GM06990 (cell line): ENCODE measurements around the gene FAM50B.

Source experiments
- DNase-seq: peaks from one replicate; pipeline ENCODE4 v3.0.0-alpha.2; 2011; ENCODE audit not compliant: insufficient read length; ENCODE audit errors: extremely low read depth
- H3K27me3 ChIP-seq: replicated peaks from 2 replicates; pipeline ENCODE4 v1.6.0; 2011; ENCODE audit warnings: low read length; ENCODE audit not compliant: control insufficient read depth, insufficient read depth
- H3K36me3 ChIP-seq: 2 replicates; pipeline ENCODE4 v1.5.1; 2011; ENCODE audit warnings: low read length; ENCODE audit not compliant: control insufficient read depth, insufficient read depth
- H3K4me3 ChIP-seq: replicated peaks from 2 replicates; pipeline ENCODE4 v1.5.1; 2011; ENCODE audit warnings: low read depth, mild to moderate bottlenecking, control low read depth, low read length
- TF ChIP-seq, protein P1 (sequence below): IDR thresholded peaks from 2 replicates; pipeline ENCODE4 v1.5.1; 2011; ENCODE audit warnings: low read length, control low read depth, mild to moderate bottlenecking, inconsistent platforms; ENCODE audit not compliant: insufficient read depth, poor library complexity, severe bottlenecking

Gene FAM50B

DNA sequence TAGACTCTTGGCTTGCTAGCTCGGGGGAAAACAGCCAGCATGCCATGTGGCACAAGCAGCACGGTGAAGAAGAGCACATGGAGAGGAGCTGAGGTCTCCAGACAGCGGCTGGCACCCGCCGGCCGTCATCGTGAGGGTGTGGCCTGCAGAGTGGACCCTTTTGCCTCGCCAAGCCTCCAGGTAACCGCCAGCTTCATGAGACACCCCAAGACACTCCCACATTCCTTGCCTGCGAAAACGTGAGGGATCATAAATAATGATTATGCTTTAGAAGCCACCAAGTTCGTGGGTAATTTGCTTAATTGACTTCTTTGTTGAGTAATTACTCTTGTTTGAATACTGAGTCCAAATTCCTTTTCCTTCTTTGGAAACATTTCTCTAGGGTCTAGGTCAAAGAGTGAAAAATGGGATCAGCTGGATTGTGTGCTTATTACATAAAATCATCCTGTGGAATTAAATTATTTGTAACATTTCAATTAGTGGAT, 23.2 kb downstream of the FAM50B start:
- DNase-seq: no peak
- Histone ChIP-seq H3K36me3 (no peaks in the 10 kb centered on the region), H3K4me3 (no peak overlapping the region), H3K27me3 (no peaks in the 10 kb centered on the region; the same call in 1 of the 2 replicates)
- TF ChIP-seq, protein P1, sequence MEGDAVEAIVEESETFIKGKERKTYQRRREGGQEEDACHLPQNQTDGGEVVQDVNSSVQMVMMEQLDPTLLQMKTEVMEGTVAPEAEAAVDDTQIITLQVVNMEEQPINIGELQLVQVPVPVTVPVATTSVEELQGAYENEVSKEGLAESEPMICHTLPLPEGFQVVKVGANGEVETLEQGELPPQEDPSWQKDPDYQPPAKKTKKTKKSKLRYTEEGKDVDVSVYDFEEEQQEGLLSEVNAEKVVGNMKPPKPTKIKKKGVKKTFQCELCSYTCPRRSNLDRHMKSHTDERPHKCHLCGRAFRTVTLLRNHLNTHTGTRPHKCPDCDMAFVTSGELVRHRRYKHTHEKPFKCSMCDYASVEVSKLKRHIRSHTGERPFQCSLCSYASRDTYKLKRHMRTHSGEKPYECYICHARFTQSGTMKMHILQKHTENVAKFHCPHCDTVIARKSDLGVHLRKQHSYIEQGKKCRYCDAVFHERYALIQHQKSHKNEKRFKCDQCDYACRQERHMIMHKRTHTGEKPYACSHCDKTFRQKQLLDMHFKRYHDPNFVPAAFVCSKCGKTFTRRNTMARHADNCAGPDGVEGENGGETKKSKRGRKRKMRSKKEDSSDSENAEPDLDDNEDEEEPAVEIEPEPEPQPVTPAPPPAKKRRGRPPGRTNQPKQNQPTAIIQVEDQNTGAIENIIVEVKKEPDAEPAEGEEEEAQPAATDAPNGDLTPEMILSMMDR: no peak

DNA sequence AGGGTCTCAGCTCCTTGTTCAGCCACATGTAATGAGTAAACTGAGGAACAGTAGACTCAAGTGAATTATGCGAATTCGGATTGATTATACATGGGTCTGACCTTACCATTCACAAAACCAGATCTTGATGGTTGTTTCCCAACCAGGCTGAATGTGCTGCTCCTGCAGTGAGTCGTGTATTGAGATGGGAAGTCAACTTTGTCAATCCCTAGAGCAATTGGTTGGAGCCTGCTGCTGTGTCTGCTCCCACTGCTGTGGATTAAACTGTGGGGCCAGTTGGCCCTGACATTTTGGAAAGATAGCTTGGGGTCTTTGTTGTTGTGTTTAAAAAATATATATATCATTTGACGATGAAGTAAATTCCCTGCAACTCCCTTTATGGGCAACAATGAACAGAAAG, 23.9 kb downstream of the FAM50B start:
- DNase-seq: no peak
- TF ChIP-seq, protein P1: no peak
- no peaks in the 10 kb centered on the region; the same call in 1 of the 2 replicates for H3K27me3 ChIP-seq
- H3K36me3 ChIP-seq: no peaks in the 10 kb centered on the region
- no peak overlapping the region for H3K4me3 ChIP-seq

DNA sequence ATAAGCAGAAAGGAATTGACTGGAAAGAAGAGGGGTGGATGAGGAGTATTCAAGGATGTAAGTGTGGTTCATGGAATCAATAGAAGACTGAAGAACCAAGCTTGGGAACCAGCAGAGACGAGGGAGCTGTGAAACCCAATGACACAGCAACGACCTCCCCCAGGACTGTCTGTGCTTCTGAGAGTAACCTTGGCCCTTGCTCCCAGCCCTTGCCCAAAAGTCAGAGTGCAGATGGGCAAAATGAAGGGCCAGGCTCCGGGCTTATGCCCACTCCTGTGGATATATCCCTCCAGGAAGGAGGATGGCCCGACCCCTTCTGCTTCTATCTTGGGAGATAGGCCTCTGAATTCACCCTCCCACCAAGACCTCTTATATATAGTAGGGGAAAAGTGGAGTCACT, 24.9 kb downstream of the FAM50B start:
- Histone ChIP-seq H3K4me3 (no peak overlapping the region), H3K36me3 (no peaks in the 10 kb centered on the region), H3K27me3 (no peaks in the 10 kb centered on the region; the same call in 1 of the 2 replicates)
- TF ChIP-seq, protein P1: no peak
- no peak for DNase-seq

DNA sequence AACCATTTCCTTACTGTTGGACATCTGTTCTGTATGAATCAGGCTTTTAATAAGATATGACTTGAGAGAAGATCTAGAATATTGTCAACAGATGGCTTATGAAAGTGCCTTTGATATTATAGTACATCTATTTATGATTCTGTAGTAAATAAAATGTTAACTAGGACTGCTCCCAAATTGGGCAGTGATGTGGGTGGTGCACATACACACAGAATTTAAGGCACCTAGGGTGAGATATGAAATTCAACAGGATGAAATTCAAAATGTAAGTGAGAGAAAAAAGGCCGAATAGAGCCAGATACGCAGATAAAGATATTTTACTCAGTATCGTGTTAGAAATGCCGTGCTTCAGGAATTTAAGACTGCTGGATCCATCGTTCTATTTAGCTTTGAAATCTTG, 26.3 kb downstream of the FAM50B start:
- H3K27me3 ChIP-seq: no peaks in the 10 kb centered on the region; the same call in 1 of the 2 replicates
- TF ChIP-seq, protein P1: no peak
- no peak overlapping the region for H3K4me3 ChIP-seq
- no peaks in the 10 kb centered on the region for H3K36me3 ChIP-seq
- no peak for DNase-seq

DNA sequence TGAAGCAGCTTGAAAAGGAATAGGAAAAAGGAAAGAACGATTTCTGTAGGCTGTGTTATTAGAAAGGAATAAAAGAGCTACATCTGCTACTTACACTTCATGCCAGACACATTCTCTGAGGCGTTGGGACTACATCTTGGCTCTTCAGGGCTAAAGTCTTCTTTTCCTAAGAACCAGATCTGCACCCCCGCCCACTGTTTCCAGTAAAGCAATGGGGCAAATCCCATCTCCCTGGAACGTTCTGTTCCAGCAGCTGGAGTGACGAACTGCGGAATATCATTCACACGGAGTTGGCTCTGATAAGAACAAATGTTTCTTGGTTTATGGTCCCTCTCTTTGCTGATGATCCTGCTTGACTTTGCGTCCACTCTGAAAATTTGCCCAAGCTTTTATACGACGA, 26.9 kb downstream of the FAM50B start:
- DNase-seq: no peak
- Histone ChIP-seq H3K27me3 (no peaks in the 10 kb centered on the region; the same call in 1 of the 2 replicates), H3K4me3 (no peak overlapping the region), H3K36me3 (no peaks in the 10 kb centered on the region)
- TF ChIP-seq, protein P1: no peak

DNA sequence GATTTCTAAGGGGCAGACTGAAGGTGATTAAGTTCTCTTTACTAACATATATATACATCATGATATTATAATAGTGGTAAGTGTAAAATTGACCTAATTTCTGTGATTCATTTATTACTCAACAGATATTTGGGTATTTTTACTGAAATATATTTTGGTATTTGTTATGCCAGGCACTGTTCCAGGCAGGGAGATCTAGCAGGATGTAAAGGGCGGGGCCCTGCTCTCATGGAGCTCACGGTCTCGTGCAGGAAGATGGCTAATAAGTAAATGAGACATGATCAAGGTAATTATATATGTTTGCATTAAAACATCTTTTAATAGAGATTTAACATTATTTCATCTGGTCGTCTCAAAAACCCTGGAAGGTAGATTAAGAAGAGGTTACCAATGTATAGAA, 27.7 kb downstream of the FAM50B start:
- Histone ChIP-seq H3K27me3 (no peaks in the 10 kb centered on the region; the same call in 1 of the 2 replicates), H3K4me3 (no peak overlapping the region), H3K36me3 (no peaks in the 10 kb centered on the region)
- TF ChIP-seq, protein P1: no peak
- no peak for DNase-seq
